NOMO-1 (cell line): ENCODE data around the gene ITGA11.

Experiments used
- DNase-seq, 2 experiments: peaks; one replicate each; lab custom pipeline; 2025; ENCODE audit not compliant: unreplicated experiment in 2 of 2; lab: John Stamatoyannopoulos, UW

ITGA11 gene

GRCh38 chr15:68314563-68314962, 117.4 kb downstream of the ITGA11 start:
- DNase-seq: no peak

GRCh38 chr15:68313501-68314410, 118.2 kb downstream of the ITGA11 start:
- DNase-seq: no peak

DNA sequence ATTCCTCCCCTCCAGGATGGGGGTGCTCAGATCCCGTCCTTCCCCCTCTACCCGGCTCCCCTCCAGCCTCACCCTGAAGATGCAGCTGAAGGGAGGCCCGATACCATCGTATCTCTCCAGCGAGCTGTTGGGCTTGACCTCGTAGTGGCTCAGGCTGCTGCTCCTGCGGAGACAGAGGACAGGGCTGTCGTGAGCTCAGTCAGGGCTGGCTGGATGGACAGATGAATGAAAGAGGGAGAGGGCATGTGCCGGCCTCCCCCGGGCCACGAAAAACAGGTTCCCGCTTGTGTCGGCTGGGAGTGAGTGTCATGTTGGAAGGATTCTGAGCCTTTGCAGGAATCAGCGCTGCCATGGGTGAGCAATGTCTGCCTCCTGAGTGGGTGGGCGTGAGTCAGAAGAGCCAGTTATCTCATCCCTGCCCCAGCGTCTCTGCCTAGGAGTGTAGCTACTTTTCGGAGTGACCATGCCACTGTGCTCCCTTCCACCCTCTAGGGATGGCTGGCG, 119.2 kb downstream of the ITGA11 start:
- no peak for DNase-seq

GRCh38 chr15:68311859-68312557, 120.0 kb downstream of the ITGA11 start:
- no peak for DNase-seq

DNA sequence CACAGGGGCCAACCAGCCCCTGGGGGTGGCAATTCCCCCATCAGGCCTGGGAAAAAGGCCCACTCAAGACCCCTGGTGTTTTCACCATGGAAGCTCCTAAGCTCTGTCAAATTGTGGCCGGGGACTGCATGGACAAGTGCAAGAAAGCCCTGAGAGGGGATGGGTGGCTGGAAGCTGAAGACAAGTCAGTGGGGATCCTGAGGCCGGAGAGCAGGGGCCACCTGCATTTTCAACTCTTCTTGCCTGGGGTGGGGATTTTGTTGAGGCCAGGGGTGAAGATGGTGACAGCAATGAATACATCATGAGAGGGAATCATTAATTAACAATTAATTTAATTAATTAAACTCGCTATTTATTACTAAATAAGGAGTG, 120.5 kb downstream of the ITGA11 start:
- DNase-seq: no peak

GRCh38 chr15:68310804-68311463, 121.0 kb downstream of the ITGA11 start:
- DNase-seq: no peak

GRCh38 chr15:68310178-68310803, 121.7 kb downstream of the ITGA11 start:
- DNase-seq: no peak

GRCh38 chr15:68309024-68309423, 122.9 kb downstream of the ITGA11 start:
- no peak for DNase-seq

GRCh38 chr15:68307131-68307928, 124.6 kb downstream of the ITGA11 start:
- no peak for DNase-seq

DNA sequence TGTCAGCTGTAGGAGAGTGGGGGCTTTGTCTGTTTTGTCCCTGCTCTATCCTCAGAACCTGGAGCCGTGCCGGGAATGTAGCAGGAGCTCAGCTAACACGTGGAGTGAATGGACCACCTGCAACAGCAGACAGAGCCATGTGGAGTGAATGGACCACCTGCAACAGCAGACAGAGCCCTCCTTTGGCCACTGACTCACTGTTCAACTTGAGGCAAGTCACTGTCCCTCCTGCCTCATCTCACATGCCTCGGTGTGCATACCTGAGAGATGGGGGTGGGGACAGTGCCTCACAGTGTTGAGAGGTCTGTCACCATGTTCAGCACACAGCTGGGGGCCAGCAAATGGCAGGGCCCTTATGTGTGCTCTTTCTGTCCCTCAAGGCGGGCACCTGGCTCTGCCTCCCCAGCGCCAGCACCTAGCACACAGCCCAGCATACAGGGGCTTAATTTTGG, 126.5 kb downstream of the ITGA11 start:
- DNase-seq: no peak

- no peak for DNase-seq
Observed at GRCh38 chr15:68304589-68305337, 127.2 kb downstream of the ITGA11 start.

GRCh38 chr15:68303560-68304436, 128.2 kb downstream of the ITGA11 start:
- no peak for DNase-seq

- no peak for DNase-seq
Observed at GRCh38 chr15:68303134-68303533, 128.8 kb downstream of the ITGA11 start.

DNA sequence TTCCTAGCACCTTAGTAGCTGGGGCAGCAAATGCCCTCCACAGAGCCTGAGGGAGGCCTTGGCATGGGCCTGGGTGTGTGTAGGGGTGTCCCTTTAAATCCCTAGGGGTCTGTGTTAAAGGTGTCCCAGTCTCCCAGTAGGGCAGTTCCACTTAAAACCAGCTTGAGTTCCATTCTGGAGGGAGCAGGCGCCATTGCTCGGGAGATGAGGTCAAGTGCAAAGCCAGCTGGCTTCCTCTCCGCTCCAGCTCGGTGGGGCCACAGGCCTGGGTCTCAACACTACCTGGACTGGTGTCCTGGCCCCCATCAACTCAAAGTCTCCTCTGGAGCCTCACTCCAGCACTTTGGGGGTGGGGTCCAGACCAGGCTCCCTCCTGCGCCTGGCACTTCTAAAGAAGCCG, 129.2 kb downstream of the ITGA11 start:
- no peak for DNase-seq

GRCh38 chr15:68301301-68301700, 130.7 kb downstream of the ITGA11 start:
- no peak for DNase-seq

DNA sequence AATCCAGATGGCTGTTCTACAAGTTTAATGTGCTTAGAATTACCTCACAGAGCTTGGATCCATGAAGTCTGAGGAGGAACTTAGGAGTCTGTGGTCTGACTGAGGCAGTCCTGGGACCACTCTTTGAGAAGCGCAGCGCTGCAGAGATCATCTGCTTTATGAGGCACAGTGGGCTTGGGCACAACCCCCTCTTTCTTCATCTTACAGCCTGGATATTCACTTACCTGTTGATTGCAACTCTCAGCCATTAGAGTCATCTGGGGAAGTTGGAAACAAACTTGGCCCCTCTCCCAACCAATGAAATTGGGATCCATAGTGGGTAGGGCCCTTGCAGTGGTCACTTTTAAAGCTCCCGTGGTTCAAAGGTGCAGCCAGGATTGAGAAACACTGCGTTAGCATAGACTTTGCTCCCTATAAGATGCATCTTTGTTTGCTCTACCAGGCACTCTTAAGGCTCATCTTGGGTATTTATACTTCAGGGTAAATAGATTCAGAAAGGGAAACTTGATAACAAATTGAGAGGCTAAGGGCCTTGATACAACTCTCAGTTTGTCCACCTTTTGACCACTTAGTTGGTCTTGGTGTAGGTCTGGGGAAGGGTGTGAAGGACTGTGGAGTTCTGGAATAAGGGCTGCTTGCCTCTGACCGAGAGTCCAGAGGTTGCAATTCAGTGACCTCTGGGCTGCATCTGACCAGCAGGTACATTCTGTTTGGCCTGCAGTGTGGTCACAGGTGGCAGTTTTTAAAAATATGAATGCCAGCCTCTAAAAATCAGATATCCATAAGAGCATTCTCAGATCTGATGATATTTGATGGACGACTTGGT, 131.6 kb downstream of the ITGA11 start:
- DNase-seq: no peak

GRCh38 chr15:68299436-68299835, 132.5 kb downstream of the ITGA11 start:
- DNase-seq: no peak
